Activated CD4-positive, alpha-beta T cell treated with anti-CD3 and anti-CD28 coated beads, Interleukin-10, Interleukin-2, amounts not matched to agents 100 ng/mL and 50 ng/mL, durations not matched to agents 16 hours and 8 hours (primary cell): Measurements from ENCODE around the gene GRSF1.
A peak's percentile ranks its signal among the peaks of the same experiment; 100 is the strongest.
"Not testable (repeated sequence)": the region's sequence is repeated elsewhere in the genome, so short reads cannot be mapped to it uniquely, and the experiment has no call there.

Source experiments
- DNase-seq: peaks from one replicate; pipeline ENCODE4 v3.0.0-alpha.2; 2020

The GRSF1 gene

GRCh38 chr4:70831293-70831692, 8.4 kb downstream of the GRSF1 start:
- no peak for DNase-seq

- no peak for DNase-seq
These were observed 9.6 kb downstream of the GRSF1 start for GRCh38 chr4:70830054-70830453.

- DNase-seq: no peak
These were observed 10.2 kb downstream of the GRSF1 start for GRCh38 chr4:70829492-70829891.

- DNase-seq: no peak
These were observed 10.7 kb downstream of the GRSF1 start for GRCh38 chr4:70829015-70829414.

- DNase-seq: no peak
These were observed 20.8 kb downstream of the GRSF1 start for GRCh38 chr4:70818921-70819320.

- no peak for DNase-seq
These were observed 21.4 kb downstream of the GRSF1 start for GRCh38 chr4:70818173-70818855.

GRCh38 chr4:70816894-70817293, 22.8 kb downstream of the GRSF1 start:
- DNase-seq: no peak

- no peak for DNase-seq
These were observed 24.3 kb downstream of the GRSF1 start for GRCh38 chr4:70815370-70815769.

GRCh38 chr4:70808151-70808550, 31.5 kb downstream of the GRSF1 start:
- no peak for DNase-seq

GRCh38 chr4:70802928-70803580, 36.6 kb downstream of the GRSF1 start:
- DNase-seq: no peak

- peak; percentile 62 for DNase-seq
These were observed 38.4 kb downstream of the GRSF1 start for GRCh38 chr4:70801265-70801809.

- DNase-seq: no peak
These were observed 46.1 kb downstream of the GRSF1 start for GRCh38 chr4:70793626-70794025.

- no peak for DNase-seq
These were observed 51.0 kb downstream of the GRSF1 start for GRCh38 chr4:70788733-70789132.

- no peak for DNase-seq
These were observed 52.2 kb downstream of the GRSF1 start for GRCh38 chr4:70787496-70787895.

GRCh38 chr4:70783096-70783495, 56.6 kb downstream of the GRSF1 start:
- no peak for DNase-seq

- no peak for DNase-seq
These were observed 60.7 kb downstream of the GRSF1 start for GRCh38 chr4:70778888-70779422.

GRCh38 chr4:70772929-70773555, 66.6 kb downstream of the GRSF1 start:
- no peak for DNase-seq

- DNase-seq: not testable (repeated sequence)
These were observed 70.3 kb downstream of the GRSF1 start for GRCh38 chr4:70769396-70769795.

- no peak for DNase-seq
These were observed 71.3 kb downstream of the GRSF1 start for GRCh38 chr4:70768301-70768948.
